Sigmoid colon (tissue), 7 donors: ENCODE results near the gene WFDC10A. TPM values are rescaled to one million over a fixed set of nuclear protein-coding genes. Genes with fewer than 3 reads are reported as not detected.

Source experiments
- DNase-seq: peaks from one replicate; pipeline ENCODE4 v3.0.0-alpha.2; 2019
- H3K27ac ChIP-seq, 4 donors: fragments of 200-600 bp; sonication (generic); one replicate each; pipeline ENCODE4 v1.5.1; 2016 to 2019; ENCODE audit warnings: mild to moderate bottlenecking in 1 of 4
- H3K27me3 ChIP-seq, 3 donors: fragments of 200-600 bp; sonication (generic); one replicate each; pipeline ENCODE4 v1.5.1; 2019; ENCODE audit warnings: mild to moderate bottlenecking in 1 of 3
- H3K36me3 ChIP-seq, 4 donors: fragments of 200-600 bp; sonication (generic); one replicate each; pipeline ENCODE4 v1.5.1; 2016 to 2019
- H3K4me1 ChIP-seq, 4 donors: fragments of 200-600 bp; sonication (generic); one replicate each; pipeline ENCODE4 v1.5.1; 2017 to 2019
- H3K4me3 ChIP-seq, 4 donors: fragments of 200-600 bp; sonication (generic); one replicate each; pipeline ENCODE4 v1.5.1; 2017 to 2019; ENCODE audit warnings: mild to moderate bottlenecking in 2 of 4, moderate library complexity in 1 of 4
- H3K9me3 ChIP-seq, 4 donors: fragments of 200-600 bp in 3 of 4; sonication (generic) in 3 of 4; one replicate each; pipeline versions ENCODE4 v1.5.1 to v1.6.1; 2013 to 2019
- CTCF ChIP-seq, 4 experiments: fragments of 450-650 bp in 3 of 4; fragments of 200-600 bp in 1 of 4; IDR thresholded peaks; one replicate each; pipeline ENCODE4 v1.5.1; 2016 to 2019; ENCODE audit warnings: antibody characterized with exemption in 4 of 4, mild to moderate bottlenecking in 3 of 4, moderate library complexity in 2 of 4
- EP300 ChIP-seq, 4 donors: sonication (generic); formaldehyde crosslinking; IDR thresholded peaks; one replicate each; pipeline ENCODE4 v1.6.1; 2017; ENCODE audit warnings: antibody characterized with exemption in 4 of 4
- POLR2A ChIP-seq, 2 donors: fragments of 450-650 bp; IDR thresholded peaks; one replicate each; pipeline ENCODE4 v1.6.1; 2016; ENCODE audit warnings: antibody characterized with exemption in 2 of 2, mild to moderate bottlenecking in 2 of 2, moderate library complexity in 2 of 2
- POLR2AphosphoS5 ChIP-seq, 4 donors: sonication (generic); formaldehyde crosslinking; IDR thresholded peaks; one replicate each; pipeline ENCODE4 v1.6.1; 2017; ENCODE audit warnings: antibody characterized with exemption in 4 of 4
- intact Hi-C: fragments of 100-400 bp; cut with DNase I; formaldehyde crosslinking; loops from one replicate; pipeline ENCODE4 v1.15.1; 2023
- polyA plus RNA-seq, 3 donors: library from polyadenylated mRNA; stranded (reverse); fragments of 200-250 nt; gene quantifications; one replicate each; pipeline ENCODE4 v1.2.3, GENCODE V29; 2013
- total RNA-seq, 4 donors: library from RNA; depleted of rRNA; stranded (reverse); fragments of >200 nt; gene quantifications; one replicate each; pipeline ENCODE4 v1.1.0, GENCODE V29; 2016
- donor health status: healthy with polysubstance abuse.
- donor health status: Bipolar disorder and iron deficiency.
- donor health status: healthy.

The WFDC10A gene
- total and polyA plus RNA-seq, 7 donors = not detected

GRCh38 chr20:45672765-45673164 lies 43.2 kb downstream of the WFDC10A start:
- Histone ChIP-seq H3K4me1 (no peaks in the 10 kb centered on the region), H3K27ac (no peak overlapping the region), H3K27me3 (no peaks in the 10 kb centered on the region), H3K9me3 (no peaks in the 10 kb centered on the region), H3K4me3 (no peak overlapping the region), H3K36me3 (no peaks in the 10 kb centered on the region)
- TF ChIP-seq POLR2A (IDR thresholded peaks at IDR 0.05) = no peak
- TF ChIP-seq EP300 (IDR thresholded peaks at IDR 0.05) = no peak
- TF ChIP-seq POLR2AphosphoS5 (IDR thresholded peaks at IDR 0.05) = no peak
- TF ChIP-seq CTCF (IDR thresholded peaks at IDR 0.05) = no peak
- DNase-seq = no peak
- intact Hi-C loops = no loop called here

- Histone ChIP-seq H3K4me1 (no peaks in the 10 kb centered on the region), H3K4me3 (no peak overlapping the region), H3K36me3 (no peaks in the 10 kb centered on the region), H3K27me3 (no peaks in the 10 kb centered on the region), H3K9me3 (peaks cover 4 to 23% (median 15%) of the 10 kb centered on the region in 4 donors), H3K27ac (no peak overlapping the region)
- TF ChIP-seq CTCF (IDR thresholded peaks at IDR 0.05) = no peak
- no peak for TF ChIP-seq POLR2AphosphoS5 (IDR thresholded peaks at IDR 0.05)
- no peak for TF ChIP-seq POLR2A (IDR thresholded peaks at IDR 0.05)
- TF ChIP-seq EP300 (IDR thresholded peaks at IDR 0.05) = no peak
- no peak for DNase-seq
- intact Hi-C loops = no loop called here
Observed at GRCh38 chr20:45679650-45680049, 50.1 kb downstream of the WFDC10A start.

Other genes with a start within 250 kb of the WFDC10A start
- 100 to 1,000 TPM in 3 of 4 donors, 10 to 100 TPM in 1; 99.7 to 111 (median 103) TPM for gene DBNDD2, start 221.4 kb upstream of the WFDC10A start, total RNA-seq
- gene DBNDD2, start 221.4 kb upstream of the WFDC10A start, polyA plus RNA-seq = 100 to 1,000 TPM; 112 to 174 (median 137) TPM
- 10 to 100 TPM; 49.7 to 66.7 (median 56.1) TPM for gene PIGT, start 213.6 kb upstream of the WFDC10A start, total RNA-seq
- gene PIGT, start 213.6 kb upstream of the WFDC10A start, polyA plus RNA-seq = 10 to 100 TPM; 33.0 to 98.7 (median 43.0) TPM
- 10 to 100 TPM; 33.9 to 94.1 (median 39.6) TPM for gene WFDC2, start 160.0 kb upstream of the WFDC10A start, total RNA-seq
- 10 to 100 TPM; 29.6 to 86.6 (median 65.5) TPM for gene WFDC2, start 160.0 kb upstream of the WFDC10A start, polyA plus RNA-seq
- not detected for gene SPINT3, start 114.1 kb upstream of the WFDC10A start, total RNA-seq
- not detected for gene SPINT3, start 114.1 kb upstream of the WFDC10A start, polyA plus RNA-seq
- gene WFDC6, start 90.3 kb upstream of the WFDC10A start, total RNA-seq = not detected
- not detected for gene WFDC6, start 90.3 kb upstream of the WFDC10A start, polyA plus RNA-seq
- not detected for gene EPPIN, start 82.3 kb upstream of the WFDC10A start, total RNA-seq
- not detected for gene EPPIN, start 82.3 kb upstream of the WFDC10A start, polyA plus RNA-seq
- not detected for gene WFDC8, start 50.5 kb upstream of the WFDC10A start, total RNA-seq
- gene WFDC8, start 50.5 kb upstream of the WFDC10A start, polyA plus RNA-seq = not detected
- gene WFDC9, start 1.5 kb downstream of the WFDC10A start, total RNA-seq = not detected
- gene WFDC9, start 1.5 kb downstream of the WFDC10A start, polyA plus RNA-seq = not detected
- not detected for gene WFDC11, start 40.5 kb downstream of the WFDC10A start, total RNA-seq
- gene WFDC11, start 40.5 kb downstream of the WFDC10A start, polyA plus RNA-seq = not detected
- gene WFDC13, start 72.3 kb downstream of the WFDC10A start, total RNA-seq = not detected
- gene WFDC13, start 72.3 kb downstream of the WFDC10A start, polyA plus RNA-seq = not detected
- not detected for gene WFDC10B, start 75.3 kb downstream of the WFDC10A start, total RNA-seq
- under 1 TPM in 1 of 3 donors, not detected in 2; 0.52 TPM for gene WFDC10B, start 75.3 kb downstream of the WFDC10A start, polyA plus RNA-seq
- gene SPINT4, start 92.6 kb downstream of the WFDC10A start, total RNA-seq = not detected
- not detected for gene SPINT4, start 92.6 kb downstream of the WFDC10A start, polyA plus RNA-seq
- gene WFDC3, start 162.1 kb downstream of the WFDC10A start, total RNA-seq = 1 to 10 TPM in 3 of 4 donors, not detected in 1; 2.9 to 7.7 (median 3.9) TPM
- gene WFDC3, start 162.1 kb downstream of the WFDC10A start, polyA plus RNA-seq = 10 to 100 TPM in 2 of 3 donors, 1 to 10 TPM in 1; 4.6 to 19.2 (median 13.9) TPM
- 10 to 100 TPM; 33.0 to 59.9 (median 40.6) TPM for gene DNTTIP1, start 162.2 kb downstream of the WFDC10A start, total RNA-seq
- gene DNTTIP1, start 162.2 kb downstream of the WFDC10A start, polyA plus RNA-seq = 100 to 1,000 TPM in 1 of 3 donors, 10 to 100 TPM in 2; 51.9 to 107 (median 71.4) TPM
- gene UBE2C, start 182.9 kb downstream of the WFDC10A start, total RNA-seq = 1 to 10 TPM in 1 of 4 donors, not detected in 3; 3.3 TPM
- 10 to 100 TPM; 12.6 to 90.3 (median 29.6) TPM for gene UBE2C, start 182.9 kb downstream of the WFDC10A start, polyA plus RNA-seq
- gene TNNC2, start 197.6 kb downstream of the WFDC10A start, total RNA-seq = 1 to 10 TPM in 1 of 4 donors, under 1 TPM in 1, not detected in 2; 0.95 to 1.6 TPM
- 10 to 100 TPM in 2 of 3 donors, 1 to 10 TPM in 1; 2.9 to 15.6 (median 10.2) TPM for gene TNNC2, start 197.6 kb downstream of the WFDC10A start, polyA plus RNA-seq
- 10 to 100 TPM; 46.7 to 82.5 (median 52.2) TPM for gene SNX21, start 204.1 kb downstream of the WFDC10A start, total RNA-seq
- gene SNX21, start 204.1 kb downstream of the WFDC10A start, polyA plus RNA-seq = 10 to 100 TPM; 10.4 to 16.8 (median 15.2) TPM
- gene ACOT8, start 227.7 kb downstream of the WFDC10A start, total RNA-seq = 10 to 100 TPM; 28.5 to 42.5 (median 35.0) TPM
- gene ACOT8, start 227.7 kb downstream of the WFDC10A start, polyA plus RNA-seq = 100 to 1,000 TPM in 1 of 3 donors, 10 to 100 TPM in 2; 51.0 to 131 (median 80.5) TPM
- 1 to 10 TPM; 1.7 to 3.5 (median 2.9) TPM for gene ZSWIM3, start 227.9 kb downstream of the WFDC10A start, total RNA-seq
- gene ZSWIM3, start 227.9 kb downstream of the WFDC10A start, polyA plus RNA-seq = 1 to 10 TPM; 2.4 to 3.5 (median 2.5) TPM